ENCODE results near the gene FAM217A. TPM values are rescaled to one million over a fixed set of nuclear protein-coding genes. Genes with fewer than 3 reads are reported as not detected.

FAM217A gene
- total RNA-seq, 4 donors from 2014 or later, result not detected

DNA sequence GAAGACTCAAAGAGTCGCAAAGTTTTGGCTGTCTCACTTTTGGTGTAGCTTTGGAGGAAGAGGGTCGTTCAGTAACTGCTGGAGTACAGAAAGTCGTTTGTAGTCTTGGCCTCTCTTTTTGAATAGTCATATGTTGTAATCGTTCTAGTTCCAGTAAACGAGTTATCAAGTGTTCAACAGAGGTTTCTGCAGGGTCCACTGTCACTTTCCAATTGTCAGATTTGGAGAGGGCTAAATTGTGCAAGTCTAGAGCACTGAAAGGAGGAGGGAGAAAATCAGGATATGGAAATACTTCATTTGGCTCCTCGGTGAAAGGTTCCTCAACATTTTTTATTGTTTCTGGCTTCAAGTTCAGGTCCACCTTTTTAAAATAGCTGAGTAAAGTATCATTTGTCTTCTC is 9.7 kb downstream of the FAM217A start:
- 85% methylated on average over 6 of the region's 6 CpGs for WGBS
- H3K27me3 ChIP-seq, result no peaks in the 10 kb centered on the region
- no peak overlapping the region for H3K27ac ChIP-seq (replicated peaks in 1 of 4)
- DNase-seq (ENCODE audit: extremely low spot score), result no peak
- no peaks in the 10 kb centered on the region for H3K4me1 ChIP-seq
- no peaks in the 10 kb centered on the region for H3K9me3 ChIP-seq
- no peak overlapping the region for H3K4me3 ChIP-seq
- no peak for TF ChIP-seq POLR2AphosphoS5 (IDR thresholded peaks at IDR 0.05)
- TF ChIP-seq, protein P1, sequence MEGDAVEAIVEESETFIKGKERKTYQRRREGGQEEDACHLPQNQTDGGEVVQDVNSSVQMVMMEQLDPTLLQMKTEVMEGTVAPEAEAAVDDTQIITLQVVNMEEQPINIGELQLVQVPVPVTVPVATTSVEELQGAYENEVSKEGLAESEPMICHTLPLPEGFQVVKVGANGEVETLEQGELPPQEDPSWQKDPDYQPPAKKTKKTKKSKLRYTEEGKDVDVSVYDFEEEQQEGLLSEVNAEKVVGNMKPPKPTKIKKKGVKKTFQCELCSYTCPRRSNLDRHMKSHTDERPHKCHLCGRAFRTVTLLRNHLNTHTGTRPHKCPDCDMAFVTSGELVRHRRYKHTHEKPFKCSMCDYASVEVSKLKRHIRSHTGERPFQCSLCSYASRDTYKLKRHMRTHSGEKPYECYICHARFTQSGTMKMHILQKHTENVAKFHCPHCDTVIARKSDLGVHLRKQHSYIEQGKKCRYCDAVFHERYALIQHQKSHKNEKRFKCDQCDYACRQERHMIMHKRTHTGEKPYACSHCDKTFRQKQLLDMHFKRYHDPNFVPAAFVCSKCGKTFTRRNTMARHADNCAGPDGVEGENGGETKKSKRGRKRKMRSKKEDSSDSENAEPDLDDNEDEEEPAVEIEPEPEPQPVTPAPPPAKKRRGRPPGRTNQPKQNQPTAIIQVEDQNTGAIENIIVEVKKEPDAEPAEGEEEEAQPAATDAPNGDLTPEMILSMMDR (IDR thresholded peaks at IDR 0.05), result no peak
- no peak for TF ChIP-seq EP300 (IDR thresholded peaks at IDR 0.05)
- TF ChIP-seq POLR2A (IDR thresholded peaks at IDR 0.05; ENCODE audit: low read depth), result no peak
- intact Hi-C loops (cut with DNase I), result no loop called here
- peaks cover 8 to 20% (median 15%) of the 10 kb centered on the region in 4 donors for H3K36me3 ChIP-seq

- peaks cover 20 to 35% (median 30%) of the 10 kb centered on the region in 4 donors for H3K36me3 ChIP-seq
- intact Hi-C loops (cut with DNase I), result no loop called here
- TF ChIP-seq POLR2AphosphoS5 (IDR thresholded peaks at IDR 0.05) (no peak), POLR2A (IDR thresholded peaks at IDR 0.05; ENCODE audit: low read depth) (no peak), EP300 (IDR thresholded peaks at IDR 0.05) (no peak)
- TF ChIP-seq, protein P1 (IDR thresholded peaks at IDR 0.05), result no peak
- H3K27me3 ChIP-seq, result no peaks in the 10 kb centered on the region
- no peak overlapping the region for H3K4me3 ChIP-seq
- H3K9me3 ChIP-seq, result no peaks in the 10 kb centered on the region
- H3K4me1 ChIP-seq, result no peaks in the 10 kb centered on the region
- DNase-seq (ENCODE audit: extremely low spot score), result no peak
- WGBS, result 77% methylated on average over 1 of the region's 1 CpG
- no peak overlapping the region for H3K27ac ChIP-seq (replicated peaks in 1 of 4)
Measured at GRCh38 chr6:4067673-4068072, 11.3 kb downstream of the FAM217A start.

DNA sequence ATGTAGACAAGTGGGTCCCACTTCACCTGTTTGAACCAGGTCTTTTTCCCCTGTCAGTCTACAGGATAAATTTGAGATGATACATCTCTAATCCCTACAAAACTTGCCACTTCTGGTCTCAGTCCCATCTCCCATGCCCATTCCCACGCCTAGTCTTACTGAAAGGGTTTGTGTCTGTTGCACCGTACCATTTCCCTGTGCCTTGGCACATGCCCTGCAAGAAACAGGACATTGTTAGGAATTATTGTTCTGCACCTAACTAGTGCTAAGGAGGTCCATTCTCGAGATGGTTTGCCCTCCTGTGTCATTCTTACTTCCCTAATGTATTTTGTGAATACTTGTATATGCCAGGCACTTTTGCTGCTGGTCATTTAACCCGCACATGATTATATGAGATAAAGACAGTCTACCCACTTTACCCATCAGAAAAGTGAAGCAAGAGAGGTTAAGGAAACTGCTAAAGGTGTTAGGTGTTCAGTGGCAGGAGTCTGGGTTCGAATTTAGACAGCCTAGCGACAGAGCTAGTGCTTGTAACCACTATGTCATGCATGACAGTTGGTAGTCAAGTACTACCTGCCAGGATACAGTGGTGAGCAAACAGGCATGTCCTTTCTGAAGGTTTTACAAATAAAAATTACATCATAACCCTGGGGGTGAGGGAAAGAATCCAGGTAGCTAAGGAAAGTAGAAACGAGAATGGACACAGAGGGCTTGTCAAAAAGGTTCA is 12.7 kb downstream of the FAM217A start:
- 75% methylated on average over 7 of the region's 7 CpGs for WGBS
- TF ChIP-seq POLR2AphosphoS5 (IDR thresholded peaks at IDR 0.05) (no peak), EP300 (IDR thresholded peaks at IDR 0.05) (no peak), POLR2A (IDR thresholded peaks at IDR 0.05; ENCODE audit: low read depth) (no peak)
- TF ChIP-seq, protein P1 (IDR thresholded peaks at IDR 0.05), result no peak
- DNase-seq (ENCODE audit: extremely low spot score), result no peak
- H3K9me3 ChIP-seq, result no peaks in the 10 kb centered on the region
- H3K4me3 ChIP-seq, result no peak overlapping the region
- H3K27ac ChIP-seq (replicated peaks in 1 of 4), result no peak overlapping the region
- intact Hi-C loops (cut with DNase I), result no loop called here
- H3K36me3 ChIP-seq, result peaks cover 32 to 50% (median 43%) of the 10 kb centered on the region in 4 donors
- no peaks in the 10 kb centered on the region for H3K4me1 ChIP-seq
- no peaks in the 10 kb centered on the region for H3K27me3 ChIP-seq

DNA sequence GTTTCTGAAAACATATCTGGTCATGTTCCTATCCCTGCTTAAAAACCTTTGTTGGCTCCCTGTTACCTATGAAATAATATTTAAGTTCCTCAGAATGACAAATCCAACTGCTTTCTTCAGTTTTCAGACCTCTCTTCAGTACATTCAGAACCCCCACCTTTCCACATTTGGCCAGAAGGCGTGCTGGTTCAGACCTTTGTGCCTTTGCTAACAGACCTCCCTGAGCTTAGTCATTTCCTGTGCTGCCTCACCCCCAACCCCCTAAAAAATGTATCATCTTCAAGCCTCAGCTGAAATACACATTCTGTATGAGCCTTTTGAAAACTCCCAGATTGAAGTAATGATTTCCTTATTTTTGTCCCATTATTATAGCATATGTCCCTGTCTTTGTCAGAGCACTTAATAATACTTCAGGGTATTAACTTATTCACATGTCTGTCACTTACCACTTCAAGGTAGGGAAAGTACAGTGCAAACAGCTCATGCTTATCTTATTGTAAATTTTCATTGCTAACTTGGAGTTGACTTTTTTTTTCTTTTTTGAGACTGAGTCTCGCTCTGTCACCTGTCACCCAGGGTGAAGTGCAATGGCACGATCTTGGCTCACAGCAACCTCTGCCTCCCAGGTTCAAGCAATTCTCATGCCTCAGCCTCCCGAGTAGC is 19.7 kb downstream of the FAM217A start:
- peaks cover 7 to 12% (median 9%) of the 10 kb centered on the region in 4 donors for H3K4me1 ChIP-seq
- H3K27ac ChIP-seq (replicated peaks in 1 of 4), result no peak overlapping the region
- H3K36me3 ChIP-seq, result peaks cover 71 to 95% (median 89%) of the 10 kb centered on the region in 4 donors
- H3K9me3 ChIP-seq, result no peaks in the 10 kb centered on the region
- 85% methylated on average over 4 of the region's 4 CpGs for WGBS
- DNase-seq (ENCODE audit: extremely low spot score), result no peak
- no peak for TF ChIP-seq POLR2AphosphoS5 (IDR thresholded peaks at IDR 0.05)
- no peak for TF ChIP-seq POLR2A (IDR thresholded peaks at IDR 0.05; ENCODE audit: low read depth)
- no peak for TF ChIP-seq EP300 (IDR thresholded peaks at IDR 0.05)
- TF ChIP-seq, protein P1 (IDR thresholded peaks at IDR 0.05), result no peak
- no peaks in the 10 kb centered on the region for H3K27me3 ChIP-seq
- intact Hi-C loops (cut with DNase I), result no loop called here
- H3K4me3 ChIP-seq, result no peak overlapping the region

Measured in esophagus muscularis mucosa (tissue), 4 donors.